H9 (cell line): Measurements from ENCODE around the gene KCNH5. TPM values are rescaled to one million over a fixed set of nuclear protein-coding genes. Genes with fewer than 3 reads are reported as not detected.

Experiments
- DNase-seq: peaks from one replicate; pipeline ENCODE4 v3.0.0-alpha.2; 2017
- H2AFZ ChIP-seq: one replicate; pipeline ENCODE4 v1.6.1; 2013; ENCODE audit warnings: mild to moderate bottlenecking, low read length, control low read depth, moderate library complexity
- H2AK5ac ChIP-seq: 2 replicates; pipeline ENCODE4 v1.6.1; 2013; ENCODE audit warnings: low read length, control low read depth, mixed read lengths; ENCODE audit not compliant: insufficient read length
- H2BK120ac ChIP-seq: one replicate; pipeline ENCODE4 v1.6.1; 2013; ENCODE audit warnings: low read depth, mild to moderate bottlenecking, low read length, control low read depth, inconsistent platforms; ENCODE audit not compliant: poor library complexity, severe bottlenecking
- H2BK12ac ChIP-seq: 2 replicates; pipeline ENCODE4 v1.6.1; 2013; ENCODE audit warnings: low read length, control low read depth, mixed read lengths, low read depth; ENCODE audit not compliant: insufficient read length
- H2BK15ac ChIP-seq: 2 replicates; pipeline ENCODE4 v1.6.1; 2013; ENCODE audit warnings: low read depth, low read length, control low read depth
- H2BK20ac ChIP-seq: one replicate; pipeline ENCODE4 v1.6.1; 2013; ENCODE audit warnings: low read depth, mild to moderate bottlenecking, low read length, control low read depth, inconsistent platforms; ENCODE audit not compliant: poor library complexity, severe bottlenecking
- H2BK5ac ChIP-seq: 2 replicates; pipeline ENCODE4 v1.6.1; 2013; ENCODE audit warnings: low read length, control low read depth, mixed read lengths; ENCODE audit not compliant: insufficient read length
- H3K14ac ChIP-seq: 2 replicates; pipeline ENCODE4 v1.6.1; 2013; ENCODE audit warnings: low read length, control low read depth; ENCODE audit not compliant: insufficient read depth
- H3K18ac ChIP-seq: 2 replicates; pipeline ENCODE4 v1.6.1; 2013; ENCODE audit warnings: low read depth, mild to moderate bottlenecking, mixed read lengths, low read length, control low read depth; ENCODE audit not compliant: insufficient read length
- H3K23ac ChIP-seq: 2 replicates; pipeline ENCODE4 v1.6.1; 2013; ENCODE audit warnings: low read length, control low read depth, mixed read lengths, low read depth; ENCODE audit not compliant: insufficient read length
- H3K23me2 ChIP-seq: 2 replicates; pipeline ENCODE4 v1.6.1; 2013; ENCODE audit warnings: low read depth, mild to moderate bottlenecking, mixed read lengths, low read length, control low read depth; ENCODE audit not compliant: insufficient read length, poor library complexity, severe bottlenecking
- H3K27ac ChIP-seq: 2 replicates; pipeline ENCODE4 v1.5.1; 2013; ENCODE audit warnings: low read length, control low read depth, mixed read lengths, low read depth; ENCODE audit not compliant: insufficient read length
- H3K27me3 ChIP-seq: 2 replicates; pipeline ENCODE4 v1.6.1; 2013; ENCODE audit warnings: low read length, control low read depth, inconsistent platforms; ENCODE audit not compliant: insufficient read depth
- H3K4ac ChIP-seq: 2 replicates; pipeline ENCODE4 v1.6.1; 2013; ENCODE audit warnings: low read depth, mild to moderate bottlenecking, control low read depth, inconsistent platforms, low read length, moderate library complexity
- H3K4me1 ChIP-seq: 2 replicates; pipeline ENCODE4 v1.6.1; 2013; ENCODE audit warnings: low read length, control low read depth, inconsistent platforms; ENCODE audit not compliant: insufficient read depth
- H3K4me2 ChIP-seq: 2 replicates; pipeline ENCODE4 v1.6.1; 2013; ENCODE audit warnings: low read length, control low read depth, mixed read lengths; ENCODE audit not compliant: insufficient read length, insufficient read depth
- H3K56ac ChIP-seq: 2 replicates; pipeline ENCODE4 v1.6.1; 2013; ENCODE audit warnings: low read depth, mild to moderate bottlenecking, mixed read lengths, low read length, control low read depth; ENCODE audit not compliant: insufficient read length
- H3K79me1 ChIP-seq: 2 replicates; pipeline ENCODE4 v1.6.1; 2013; ENCODE audit warnings: low read depth, mild to moderate bottlenecking, moderate library complexity, low read length, control low read depth, inconsistent platforms; ENCODE audit not compliant: insufficient read depth, poor library complexity, severe bottlenecking
- H3K79me2 ChIP-seq: 2 replicates; pipeline ENCODE4 v1.6.1; 2013; ENCODE audit warnings: low read length, control low read depth, inconsistent platforms; ENCODE audit not compliant: insufficient read depth
- H3K9ac ChIP-seq: 2 replicates; pipeline ENCODE4 v1.6.1; 2013; ENCODE audit warnings: low read length, control low read depth, mixed read lengths; ENCODE audit not compliant: insufficient read length; ENCODE audit errors: extremely low read depth
- H3K9me3 ChIP-seq: one replicate; pipeline ENCODE4 v1.6.1; 2013; ENCODE audit warnings: low read depth, low read length, inconsistent platforms; ENCODE audit not compliant: control insufficient read depth
- H3T11ph ChIP-seq: one replicate; pipeline ENCODE4 v1.6.1; 2013; ENCODE audit warnings: mild to moderate bottlenecking, low read length, control low read depth, inconsistent platforms
- H4K20me1 ChIP-seq: one replicate; pipeline ENCODE4 v1.6.1; 2013; ENCODE audit not compliant: control insufficient read depth, insufficient read length, insufficient read depth
- H4K5ac ChIP-seq: 2 replicates; pipeline ENCODE4 v1.6.1; 2013; ENCODE audit warnings: low read depth, mild to moderate bottlenecking, mixed read lengths, low read length, control low read depth; ENCODE audit not compliant: insufficient read length
- H4K8ac ChIP-seq: replicated peaks from 2 replicates; pipeline ENCODE4 v1.6.1; 2013; ENCODE audit warnings: low read length, control low read depth, mixed read lengths, low read depth; ENCODE audit not compliant: insufficient read length
- H4K91ac ChIP-seq: 2 replicates; pipeline ENCODE4 v1.6.1; 2013; ENCODE audit warnings: low read depth, mild to moderate bottlenecking, moderate library complexity, mixed read lengths, low read length, control low read depth; ENCODE audit not compliant: insufficient read length
- H3K27ac Mint-ChIP-seq, 3 experiments: 2 replicates in 2 of 3; 3 replicates in 1 of 3; pipeline ENCODE4 v1.8.0; 2020 to 2021; ENCODE audit warnings: mixed read lengths in 3 of 3, mild to moderate bottlenecking in 1 of 3, moderate library complexity in 1 of 3
- H3K27me3 Mint-ChIP-seq: 2 replicates; pipeline ENCODE4 v1.8.0; 2021; ENCODE audit warnings: low read depth, mild to moderate bottlenecking, moderate library complexity, mixed read lengths
- H3K36me3 Mint-ChIP-seq, 3 experiments: 2 replicates in 2 of 3; 3 replicates in 1 of 3; pipeline ENCODE4 v1.8.0; 2020 to 2021; ENCODE audit warnings: low read depth in 3 of 3, mixed read lengths in 3 of 3; ENCODE audit not compliant: insufficient read depth in 1 of 3
- H3K4me1 Mint-ChIP-seq, 2 experiments: 2 replicates each; pipeline ENCODE4 v1.8.0; 2020; ENCODE audit warnings: mixed read lengths in 2 of 2
- H3K4me3 Mint-ChIP-seq, 2 experiments: 2 replicates in 1 of 2; 3 replicates in 1 of 2; pipeline ENCODE4 v1.8.0; 2020 to 2021; ENCODE audit warnings: mild to moderate bottlenecking in 2 of 2, mixed read lengths in 2 of 2, moderate library complexity in 1 of 2
- H3K9me3 Mint-ChIP-seq, 2 experiments: 2 replicates in 1 of 2; 3 replicates in 1 of 2; pipeline ENCODE4 v1.8.0; 2020; ENCODE audit warnings: mild to moderate bottlenecking in 2 of 2, mixed read lengths in 2 of 2, moderate library complexity in 1 of 2
- total RNA-seq: library from RNA; stranded (reverse); gene quantifications from 2 replicates; pipeline ENCODE4 v1.2.1, GENCODE V29; 2021
- TF ChIP-seq, protein P1 (sequence below): fragments of 200-600 bp; sonication (generic); conservative IDR thresholded peaks from 3 replicates; pipeline ENCODE4 v1.8.0; 2021; ENCODE audit warnings: antibody characterized with exemption, mild to moderate bottlenecking

KCNH5 gene
- total RNA-seq, 1 experiment from 2014 or later = 0.42 TPM

- Histone ChIP-seq H2BK12ac (no peak overlapping the region), H3K27me3 (no peaks in the 10 kb centered on the region), H4K20me1 (no peaks in the 10 kb centered on the region), H3K27ac (no peak overlapping the region), H2BK20ac (no peak overlapping the region), H3K56ac (no peak overlapping the region), H2BK120ac (no peak overlapping the region), H3K9ac (no peak overlapping the region), H4K5ac (no peak overlapping the region), H2AFZ (no peak overlapping the region), H2BK5ac (no peak overlapping the region), H3K18ac (no peak overlapping the region), H3K9me3 (no peaks in the 10 kb centered on the region), H3K14ac (no peak overlapping the region), H3K23ac (no peak overlapping the region), H3K79me2 (no peaks in the 10 kb centered on the region), H3T11ph (no peak overlapping the region), H3K79me1 (no peaks in the 10 kb centered on the region), H3K23me2 (no peaks in the 10 kb centered on the region), H3K4ac (no peak overlapping the region), H3K4me1 (no peaks in the 10 kb centered on the region; the same call in 1 of the 2 replicates), H2BK15ac (no peak overlapping the region), H3K4me2 (no peak overlapping the region), H4K8ac (no peak overlapping the region), H4K91ac (no peak overlapping the region), H2AK5ac (no peak overlapping the region)
- no peak overlapping the region for H3K4me3 Mint-ChIP-seq
- no peak for DNase-seq
- TF ChIP-seq, protein P1, sequence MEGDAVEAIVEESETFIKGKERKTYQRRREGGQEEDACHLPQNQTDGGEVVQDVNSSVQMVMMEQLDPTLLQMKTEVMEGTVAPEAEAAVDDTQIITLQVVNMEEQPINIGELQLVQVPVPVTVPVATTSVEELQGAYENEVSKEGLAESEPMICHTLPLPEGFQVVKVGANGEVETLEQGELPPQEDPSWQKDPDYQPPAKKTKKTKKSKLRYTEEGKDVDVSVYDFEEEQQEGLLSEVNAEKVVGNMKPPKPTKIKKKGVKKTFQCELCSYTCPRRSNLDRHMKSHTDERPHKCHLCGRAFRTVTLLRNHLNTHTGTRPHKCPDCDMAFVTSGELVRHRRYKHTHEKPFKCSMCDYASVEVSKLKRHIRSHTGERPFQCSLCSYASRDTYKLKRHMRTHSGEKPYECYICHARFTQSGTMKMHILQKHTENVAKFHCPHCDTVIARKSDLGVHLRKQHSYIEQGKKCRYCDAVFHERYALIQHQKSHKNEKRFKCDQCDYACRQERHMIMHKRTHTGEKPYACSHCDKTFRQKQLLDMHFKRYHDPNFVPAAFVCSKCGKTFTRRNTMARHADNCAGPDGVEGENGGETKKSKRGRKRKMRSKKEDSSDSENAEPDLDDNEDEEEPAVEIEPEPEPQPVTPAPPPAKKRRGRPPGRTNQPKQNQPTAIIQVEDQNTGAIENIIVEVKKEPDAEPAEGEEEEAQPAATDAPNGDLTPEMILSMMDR = no peak
- H3K4me1 Mint-ChIP-seq = peaks cover 13 to 16% of the 10 kb centered on the region in 2 experiments
- peak overlapping the region in 1 of 3 experiments; percentile 72; a peak in 4 of 7 replicates for H3K27ac Mint-ChIP-seq
- peaks cover 0 to 7% (median 0%) of the 10 kb centered on the region in 3 experiments; a peak in 3 of 7 replicates for H3K36me3 Mint-ChIP-seq
- no peaks in the 10 kb centered on the region for H3K27me3 Mint-ChIP-seq
- H3K9me3 Mint-ChIP-seq = no peaks in the 10 kb centered on the region; a peak in 1 of 5 replicates
Measured at GRCh38 chr14:62983821-62984220, 61.4 kb downstream of the KCNH5 start.
